Epithelial cell of prostate (primary cell): ENCODE results near the gene KRTAP4-4.
"Not testable (repeated sequence)": the region's sequence is repeated elsewhere in the genome, so short reads cannot be mapped to it uniquely, and the experiment has no call there.

Experiments used
- DNase-seq: peaks from one replicate; pipeline ENCODE4 v3.0.0-alpha.2; 2011; ENCODE audit warnings: low read depth, low spot score
- H3K27ac ChIP-seq: fragments of 450-650 bp; 2 replicates; pipeline ENCODE4 v1.5.1; 2017; ENCODE audit warnings: mild to moderate bottlenecking

The KRTAP4-4 gene

GRCh38 chr17:41117846-41118386 is 42.6 kb downstream of the KRTAP4-4 start, which contains the start of gene KRTAP4-11:
KRTAP4-11 (minus strand) TSS chr17:41118373; CDS start chr17:41118315, 58 bp downstream.
- not testable (repeated sequence) for DNase-seq, H3K27ac ChIP-seq

GRCh38 chr17:41116297-41116696 is 44.3 kb downstream of the KRTAP4-4 start:
- H3K27ac ChIP-seq, result no peak overlapping the region

GRCh38 chr17:41111151-41111885 is 49.2 kb downstream of the KRTAP4-4 start:
- no peak overlapping the region for H3K27ac ChIP-seq
- no peak for DNase-seq

More at GRCh38 chr17:41116297-41116696, 44.3 kb downstream of the KRTAP4-4 start:
- no peak for DNase-seq
